Adrenal gland (tissue), 5 donors: ENCODE data around the gene ACHE.

Source experiments
- POLR2A ChIP-seq, 2 donors: fragments of 450-650 bp; IDR thresholded peaks; one replicate each; pipeline ENCODE4 v1.6.1; 2017; ENCODE audit warnings: antibody characterized with exemption in 2 of 2, mild to moderate bottlenecking in 2 of 2, moderate library complexity in 1 of 2
- TF ChIP-seq, protein P1 (sequence below), 6 experiments: fragments of 450-650 bp in 4 of 6; fragments of 200-600 bp in 2 of 6; sonication (generic) in 1 of 6; IDR thresholded peaks; 1 replicate in 5 of 6; 2 replicates in 1 of 6; pipeline versions ENCODE4 v1.5.1 to v1.8.0; 2016 to 2021; ENCODE audit warnings: antibody characterized with exemption in 6 of 6, mild to moderate bottlenecking in 2 of 6, moderate library complexity in 1 of 6
- donor health status: DM: no; HTN: no; CAD: no.

GRCh38 chr7:100895956-100896731 lies 456 bp upstream of the ACHE start:
- TF ChIP-seq, protein P1, sequence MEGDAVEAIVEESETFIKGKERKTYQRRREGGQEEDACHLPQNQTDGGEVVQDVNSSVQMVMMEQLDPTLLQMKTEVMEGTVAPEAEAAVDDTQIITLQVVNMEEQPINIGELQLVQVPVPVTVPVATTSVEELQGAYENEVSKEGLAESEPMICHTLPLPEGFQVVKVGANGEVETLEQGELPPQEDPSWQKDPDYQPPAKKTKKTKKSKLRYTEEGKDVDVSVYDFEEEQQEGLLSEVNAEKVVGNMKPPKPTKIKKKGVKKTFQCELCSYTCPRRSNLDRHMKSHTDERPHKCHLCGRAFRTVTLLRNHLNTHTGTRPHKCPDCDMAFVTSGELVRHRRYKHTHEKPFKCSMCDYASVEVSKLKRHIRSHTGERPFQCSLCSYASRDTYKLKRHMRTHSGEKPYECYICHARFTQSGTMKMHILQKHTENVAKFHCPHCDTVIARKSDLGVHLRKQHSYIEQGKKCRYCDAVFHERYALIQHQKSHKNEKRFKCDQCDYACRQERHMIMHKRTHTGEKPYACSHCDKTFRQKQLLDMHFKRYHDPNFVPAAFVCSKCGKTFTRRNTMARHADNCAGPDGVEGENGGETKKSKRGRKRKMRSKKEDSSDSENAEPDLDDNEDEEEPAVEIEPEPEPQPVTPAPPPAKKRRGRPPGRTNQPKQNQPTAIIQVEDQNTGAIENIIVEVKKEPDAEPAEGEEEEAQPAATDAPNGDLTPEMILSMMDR (IDR thresholded peaks at IDR 0.05): no peak
- TF ChIP-seq POLR2A (IDR thresholded peaks at IDR 0.05): no peak
